ENCODE data around the gene PON1. TPM values are rescaled to one million over a fixed set of nuclear protein-coding genes. Genes with fewer than 3 reads are reported as not detected.

Gene PON1
- total and polyA plus RNA-seq, 5 donors = 0.47 TPM; not detected in 4

GRCh38 chr7:95317546-95317945, 6.8 kb downstream of the PON1 start:
- WGBS = 20% methylated on average over 2 of the region's 2 CpGs
- no peak overlapping the region for H3K27ac ChIP-seq (ENCODE audit: low read length)
- no peak for ATAC-seq
- no peaks in the 10 kb centered on the region for H3K9me3 ChIP-seq (ENCODE audit: control insufficient read depth, low read length)
- no peaks in the 10 kb centered on the region for H3K27me3 ChIP-seq (ENCODE audit: control insufficient read depth, insufficient read depth)
- intact Hi-C loops (cut with DNase I) = no loop called here
- H3K4me1 ChIP-seq (ENCODE audit: control insufficient read depth, insufficient read depth, low read length) = no peaks in the 10 kb centered on the region
- H3K4me3 ChIP-seq (ENCODE audit: low read length) = no peak overlapping the region
- no peak for DNase-seq

- Histone ChIP-seq H3K9me3 (ENCODE audit: control insufficient read depth, low read length) (no peaks in the 10 kb centered on the region), H3K27ac (ENCODE audit: low read length) (no peak overlapping the region), H3K4me3 (ENCODE audit: low read length) (no peak overlapping the region), H3K27me3 (ENCODE audit: control insufficient read depth, insufficient read depth) (no peaks in the 10 kb centered on the region), H3K4me1 (ENCODE audit: control insufficient read depth, insufficient read depth, low read length) (no peaks in the 10 kb centered on the region)
- no peak for ATAC-seq
- 83% methylated on average over 2 of the region's 2 CpGs for WGBS
- no peak for DNase-seq
- intact Hi-C loops (cut with DNase I) = no loop called here
Observed at GRCh38 chr7:95316588-95316987, 7.7 kb downstream of the PON1 start.

DNA sequence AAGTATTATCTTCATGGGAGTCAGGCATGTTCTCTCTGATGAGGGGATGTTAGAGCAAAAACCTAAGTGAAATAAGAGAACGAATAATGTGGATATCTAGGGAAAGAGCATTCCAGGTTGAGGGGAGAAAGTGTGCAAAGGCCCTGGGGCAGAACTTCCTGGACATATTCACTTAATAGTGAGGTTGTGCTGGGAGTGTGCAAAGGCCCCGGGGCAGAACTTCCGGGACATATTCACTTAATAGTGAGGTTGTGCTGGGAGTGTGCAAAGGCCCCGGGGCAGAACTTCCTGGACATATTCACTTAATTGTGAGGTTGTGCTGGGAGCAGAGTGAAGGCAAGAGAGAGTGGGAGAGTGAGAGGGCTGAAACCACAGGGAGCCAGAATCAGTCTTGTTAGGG, 11.8 kb downstream of the PON1 start:
- H3K4me3 ChIP-seq (ENCODE audit: low read length) = no peak overlapping the region
- intact Hi-C loops (cut with DNase I) = no loop called here
- no peak overlapping the region for H3K27ac ChIP-seq (ENCODE audit: low read length)
- no peaks in the 10 kb centered on the region for H3K27me3 ChIP-seq (ENCODE audit: control insufficient read depth, insufficient read depth)
- no peak for DNase-seq
- 98% methylated on average over 4 of the region's 4 CpGs for WGBS
- no peak for ATAC-seq
- H3K9me3 ChIP-seq (ENCODE audit: control insufficient read depth, low read length) = no peaks in the 10 kb centered on the region
- no peaks in the 10 kb centered on the region for H3K4me1 ChIP-seq (ENCODE audit: control insufficient read depth, insufficient read depth, low read length)

DNA sequence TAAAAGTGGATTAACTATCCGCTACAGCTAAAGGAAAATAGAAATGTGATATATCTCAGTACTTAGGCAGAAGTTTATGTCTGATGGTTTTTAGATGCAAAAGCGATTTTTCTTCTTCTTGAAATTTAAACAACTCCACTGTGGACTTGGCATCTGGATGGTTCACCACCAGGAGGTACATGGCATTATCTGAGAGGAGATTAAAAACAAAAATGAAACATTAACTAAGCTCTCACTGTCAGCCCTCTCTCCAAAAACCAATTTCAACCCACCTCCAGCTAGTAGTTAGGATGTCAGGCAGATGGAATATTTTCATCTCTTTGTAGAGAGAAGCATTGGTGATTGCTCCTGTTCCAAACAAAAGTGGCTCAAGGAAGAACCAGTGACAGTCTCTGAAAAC, 12.9 kb downstream of the PON1 start:
- intact Hi-C loops (cut with DNase I) = no loop called here
- no peak for ATAC-seq
- 94% methylated on average over 2 of the region's 2 CpGs for WGBS
- no peaks in the 10 kb centered on the region for H3K9me3 ChIP-seq (ENCODE audit: control insufficient read depth, low read length)
- no peak for DNase-seq
- no peak overlapping the region for H3K4me3 ChIP-seq (ENCODE audit: low read length)
- no peaks in the 10 kb centered on the region for H3K27me3 ChIP-seq (ENCODE audit: control insufficient read depth, insufficient read depth)
- no peaks in the 10 kb centered on the region for H3K4me1 ChIP-seq (ENCODE audit: control insufficient read depth, insufficient read depth, low read length)
- H3K27ac ChIP-seq (ENCODE audit: low read length) = no peak overlapping the region

DNA sequence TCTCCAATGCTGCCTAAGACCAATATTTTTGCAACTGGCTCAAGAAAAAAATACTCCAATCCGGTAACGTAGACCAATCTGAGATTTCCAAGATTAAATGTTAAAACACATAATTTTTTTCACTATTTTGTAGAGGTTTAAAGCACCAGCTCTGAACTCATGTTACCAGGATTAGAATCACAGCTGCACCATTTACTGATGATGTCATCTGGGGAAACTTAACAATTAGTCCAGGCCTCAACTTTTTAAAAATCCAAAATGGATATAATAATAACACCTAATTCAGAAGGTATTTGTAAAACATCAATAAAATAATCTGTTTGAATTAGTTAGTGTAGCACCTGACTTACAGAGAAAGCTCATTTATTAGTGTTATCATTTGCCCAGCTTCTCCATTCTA, 14.4 kb downstream of the PON1 start:
- H3K27ac ChIP-seq (ENCODE audit: low read length) = no peak overlapping the region
- ATAC-seq (no peak), DNase-seq (no peak)
- H3K4me3 ChIP-seq (ENCODE audit: low read length) = no peak overlapping the region
- H3K9me3 ChIP-seq (ENCODE audit: control insufficient read depth, low read length) = no peaks in the 10 kb centered on the region
- intact Hi-C loops (cut with DNase I) = no loop called here
- 87% methylated on average over 2 of the region's 2 CpGs for WGBS
- no peaks in the 10 kb centered on the region for H3K4me1 ChIP-seq (ENCODE audit: control insufficient read depth, insufficient read depth, low read length)
- no peaks in the 10 kb centered on the region for H3K27me3 ChIP-seq (ENCODE audit: control insufficient read depth, insufficient read depth)

DNA sequence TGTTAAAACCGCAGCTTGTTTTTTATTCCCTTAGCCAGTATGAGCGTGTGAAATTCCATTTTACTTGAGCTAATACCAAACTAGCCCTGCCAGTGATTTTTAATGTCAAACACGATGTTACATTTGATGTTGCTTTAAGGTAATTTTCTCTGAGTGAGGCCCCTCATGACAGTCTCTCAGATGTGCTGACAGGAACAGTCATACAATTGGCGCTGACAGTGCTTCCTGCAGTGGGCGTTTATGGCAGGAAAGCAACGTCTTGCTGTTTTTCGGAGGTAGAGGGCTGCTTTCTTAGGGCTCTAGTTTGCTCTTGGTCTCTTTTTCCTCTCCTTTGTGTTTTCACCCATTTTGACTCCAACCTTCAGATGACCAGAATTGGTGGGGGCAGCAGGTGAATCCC, 19.3 kb downstream of the PON1 start:
- Histone ChIP-seq H3K4me3 (ENCODE audit: low read length) (no peak overlapping the region), H3K27ac (ENCODE audit: low read length) (no peak overlapping the region), H3K9me3 (ENCODE audit: control insufficient read depth, low read length) (no peaks in the 10 kb centered on the region), H3K4me1 (ENCODE audit: control insufficient read depth, insufficient read depth, low read length) (no peaks in the 10 kb centered on the region), H3K27me3 (ENCODE audit: control insufficient read depth, insufficient read depth) (no peaks in the 10 kb centered on the region)
- intact Hi-C loops (cut with DNase I) = no loop called here
- DNase-seq (no peak), ATAC-seq (no peak)
- 54% methylated on average over 7 of the region's 7 CpGs for WGBS

DNA sequence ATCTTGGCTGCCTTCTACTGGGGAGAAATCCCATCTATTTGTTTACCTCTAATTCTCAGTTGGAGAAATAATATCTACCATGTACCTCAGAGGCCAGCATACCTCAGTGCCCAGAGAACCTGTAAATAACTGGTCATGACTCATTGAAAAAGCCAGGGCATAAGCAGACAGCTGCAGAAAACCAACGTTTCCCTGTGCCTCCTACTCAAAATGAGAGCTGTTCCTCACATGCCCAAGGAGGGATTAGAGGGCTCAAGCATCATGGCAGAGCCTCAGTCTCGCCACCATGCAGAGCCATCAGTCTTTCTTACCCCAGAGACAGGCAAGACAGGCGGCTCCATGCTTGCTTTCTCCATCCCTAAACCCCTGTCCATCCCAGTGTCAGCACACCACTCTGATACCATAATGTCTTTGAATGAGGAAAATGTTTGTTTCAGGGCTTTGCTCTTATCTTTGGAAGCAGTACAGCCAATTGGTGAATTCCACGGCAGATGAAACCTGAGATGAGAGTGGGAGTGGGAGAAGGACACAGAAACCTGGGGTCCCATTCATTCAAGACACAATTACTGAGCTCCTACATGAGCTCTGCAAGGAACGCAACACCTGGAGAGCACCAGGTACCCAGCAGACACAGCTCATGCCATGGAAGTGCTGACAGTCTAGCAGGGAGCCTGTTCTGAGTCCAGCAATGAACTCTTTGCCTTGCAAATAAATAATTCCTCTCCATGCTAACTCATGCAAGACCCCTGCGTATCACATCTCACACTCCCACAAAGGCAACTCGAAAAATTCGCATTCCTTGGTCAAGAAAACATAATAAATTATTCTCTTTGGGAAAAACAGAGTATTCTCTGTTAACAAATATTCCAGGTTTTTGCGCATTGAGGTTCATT, 21.1 kb downstream of the PON1 start:
- ATAC-seq (no peak), DNase-seq (no peak)
- no peaks in the 10 kb centered on the region for H3K9me3 ChIP-seq (ENCODE audit: control insufficient read depth, low read length)
- 72% methylated on average over 9 of the region's 9 CpGs for WGBS
- no peaks in the 10 kb centered on the region for H3K27me3 ChIP-seq (ENCODE audit: control insufficient read depth, insufficient read depth)
- H3K4me1 ChIP-seq (ENCODE audit: control insufficient read depth, insufficient read depth, low read length) = no peaks in the 10 kb centered on the region
- H3K27ac ChIP-seq (ENCODE audit: low read length) = no peak overlapping the region
- intact Hi-C loops (cut with DNase I) = no loop called here
- no peak overlapping the region for H3K4me3 ChIP-seq (ENCODE audit: low read length)

DNA sequence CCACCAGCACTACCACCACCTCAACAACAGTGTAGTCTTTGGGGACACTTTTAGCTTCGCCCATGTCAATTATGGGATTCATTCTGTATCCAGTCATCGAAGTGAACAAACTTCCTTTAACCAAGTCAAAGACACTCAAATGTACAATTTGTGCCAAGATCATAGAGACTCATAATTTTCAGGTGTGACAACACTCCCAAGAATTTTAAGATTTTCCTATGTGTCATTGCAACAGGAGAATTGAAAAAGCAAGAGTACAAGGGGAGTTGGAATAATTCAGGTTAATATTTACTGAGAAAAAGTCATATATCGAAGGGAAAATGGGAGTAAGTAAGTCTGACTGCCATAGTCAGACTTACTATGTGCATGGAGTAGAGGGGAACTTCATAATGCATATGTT, 26.2 kb downstream of the PON1 start:
- Histone ChIP-seq H3K9me3 (ENCODE audit: control insufficient read depth, low read length) (no peaks in the 10 kb centered on the region), H3K4me3 (ENCODE audit: low read length) (no peak overlapping the region), H3K4me1 (ENCODE audit: control insufficient read depth, insufficient read depth, low read length) (no peaks in the 10 kb centered on the region), H3K27ac (ENCODE audit: low read length) (no peak overlapping the region), H3K27me3 (ENCODE audit: control insufficient read depth, insufficient read depth) (no peaks in the 10 kb centered on the region)
- intact Hi-C loops (cut with DNase I) = no loop called here
- no peak for ATAC-seq
- WGBS = 96% methylated on average over 3 of the region's 3 CpGs
- DNase-seq = no peak

GRCh38 chr7:95297041-95297440, 27.3 kb downstream of the PON1 start:
- DNase-seq = no peak
- 81% methylated on average over 1 of the region's 1 CpG for WGBS
- no peaks in the 10 kb centered on the region for H3K4me1 ChIP-seq (ENCODE audit: control insufficient read depth, insufficient read depth, low read length)
- ATAC-seq = no peak
- no peak overlapping the region for H3K4me3 ChIP-seq (ENCODE audit: low read length)
- no peaks in the 10 kb centered on the region for H3K9me3 ChIP-seq (ENCODE audit: control insufficient read depth, low read length)
- no peaks in the 10 kb centered on the region for H3K27me3 ChIP-seq (ENCODE audit: control insufficient read depth, insufficient read depth)
- no peak overlapping the region for H3K27ac ChIP-seq (ENCODE audit: low read length)
- intact Hi-C loops (cut with DNase I) = no loop called here

DNA sequence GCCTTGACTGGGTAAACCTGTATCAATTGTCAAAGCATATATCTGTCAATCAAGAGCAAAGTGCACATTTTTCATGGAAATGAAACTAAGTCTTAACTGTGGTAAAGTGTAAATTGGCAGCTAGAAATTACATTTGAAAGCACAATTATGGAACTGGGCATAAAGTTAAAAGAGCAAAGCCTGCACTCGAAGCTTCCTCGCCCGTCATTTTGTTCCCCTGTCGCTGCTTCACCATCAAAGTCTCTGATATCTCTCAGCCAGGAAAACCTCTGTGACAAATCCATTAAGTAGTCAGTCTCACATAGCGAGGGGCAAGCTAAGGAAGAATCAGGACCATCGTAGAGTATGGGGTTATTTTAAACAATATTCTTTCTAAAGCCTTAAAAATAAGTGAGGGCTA, 27.9 kb downstream of the PON1 start:
- Histone ChIP-seq H3K27ac (ENCODE audit: low read length) (no peak overlapping the region), H3K9me3 (ENCODE audit: control insufficient read depth, low read length) (no peaks in the 10 kb centered on the region), H3K27me3 (ENCODE audit: control insufficient read depth, insufficient read depth) (no peaks in the 10 kb centered on the region), H3K4me3 (ENCODE audit: low read length) (no peak overlapping the region), H3K4me1 (ENCODE audit: control insufficient read depth, insufficient read depth, low read length) (no peaks in the 10 kb centered on the region)
- 86% methylated on average over 6 of the region's 6 CpGs for WGBS
- no peak for DNase-seq
- ATAC-seq = no peak
- intact Hi-C loops (cut with DNase I) = no loop called here

GRCh38 chr7:95295397-95295796, 28.9 kb downstream of the PON1 start:
- no peak overlapping the region for H3K27ac ChIP-seq (ENCODE audit: low read length)
- H3K9me3 ChIP-seq (ENCODE audit: control insufficient read depth, low read length) = no peaks in the 10 kb centered on the region
- ATAC-seq = no peak
- H3K4me1 ChIP-seq (ENCODE audit: control insufficient read depth, insufficient read depth, low read length) = no peaks in the 10 kb centered on the region
- intact Hi-C loops (cut with DNase I) = no loop called here
- H3K27me3 ChIP-seq (ENCODE audit: control insufficient read depth, insufficient read depth) = no peaks in the 10 kb centered on the region
- H3K4me3 ChIP-seq (ENCODE audit: low read length) = no peak overlapping the region
- no peak for DNase-seq

Data from right cardiac atrium (tissue), 5 donors.